Kidney epithelial cell (primary cell): ENCODE measurements around the gene ATXN7L1. TPM values are rescaled to one million over a fixed set of nuclear protein-coding genes. Genes with fewer than 3 reads are reported as not detected.
"Not testable (repeated sequence)": the region's sequence is repeated elsewhere in the genome, so short reads cannot be mapped to it uniquely, and the experiment has no call there.

Experiments used
- DNase-seq: peaks from one replicate; pipeline ENCODE4 v3.0.0-alpha.2; 2010; ENCODE audit warnings: low read depth
- H3K27me3 ChIP-seq: 2 replicates; pipeline ENCODE4 v1.6.0; 2011; ENCODE audit warnings: low read length; ENCODE audit not compliant: control insufficient read depth, insufficient read depth
- H3K36me3 ChIP-seq: 2 replicates; pipeline ENCODE4 v1.5.1; 2011; ENCODE audit warnings: low read length; ENCODE audit not compliant: control insufficient read depth, insufficient read depth
- H3K4me3 ChIP-seq: 2 replicates; pipeline ENCODE4 v1.5.1; 2011; ENCODE audit warnings: low read depth, mild to moderate bottlenecking, control low read depth, low read length
- CTCF ChIP-seq: IDR thresholded peaks from 2 replicates; pipeline ENCODE4 v1.5.1; 2011; ENCODE audit warnings: mild to moderate bottlenecking, moderate library complexity, low read length, control low read depth, inconsistent platforms; ENCODE audit not compliant: insufficient read depth, poor library complexity, severe bottlenecking
- total RNA-seq: library from RNA; depleted of rRNA; stranded (reverse); fragments of >200 nt; gene quantifications from 2 replicates; pipeline ENCODE4 v1.2.3, GENCODE V29; 2015

ATXN7L1 gene
- total RNA-seq, 1 donor from 2014 or later, result 2.4 TPM

DNA sequence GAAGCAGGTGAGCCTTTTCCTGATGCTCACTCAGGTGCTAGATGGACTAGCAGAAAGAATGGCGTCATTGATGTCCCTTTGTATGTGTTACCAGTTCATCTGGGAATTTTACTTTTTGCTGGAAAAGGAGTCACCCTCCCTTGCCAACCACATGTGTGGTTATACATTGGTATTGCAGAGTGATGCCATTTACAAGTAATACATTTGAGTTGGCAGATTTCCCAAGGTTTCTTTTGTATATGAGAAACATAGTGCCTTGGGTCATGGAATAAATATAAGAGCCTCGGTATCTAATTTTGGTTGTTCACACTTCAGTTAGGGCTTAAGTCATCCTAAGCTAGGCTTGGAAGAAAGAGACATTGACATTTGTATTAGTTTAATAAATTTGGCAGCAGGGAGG is 10.4 kb upstream of the ATXN7L1 start:
- H3K4me3 ChIP-seq, result no peak overlapping the region
- no peak for DNase-seq
- TF ChIP-seq CTCF, result no peak
- H3K36me3 ChIP-seq, result no peaks in the 10 kb centered on the region
- H3K27me3 ChIP-seq, result no peaks in the 10 kb centered on the region

DNA sequence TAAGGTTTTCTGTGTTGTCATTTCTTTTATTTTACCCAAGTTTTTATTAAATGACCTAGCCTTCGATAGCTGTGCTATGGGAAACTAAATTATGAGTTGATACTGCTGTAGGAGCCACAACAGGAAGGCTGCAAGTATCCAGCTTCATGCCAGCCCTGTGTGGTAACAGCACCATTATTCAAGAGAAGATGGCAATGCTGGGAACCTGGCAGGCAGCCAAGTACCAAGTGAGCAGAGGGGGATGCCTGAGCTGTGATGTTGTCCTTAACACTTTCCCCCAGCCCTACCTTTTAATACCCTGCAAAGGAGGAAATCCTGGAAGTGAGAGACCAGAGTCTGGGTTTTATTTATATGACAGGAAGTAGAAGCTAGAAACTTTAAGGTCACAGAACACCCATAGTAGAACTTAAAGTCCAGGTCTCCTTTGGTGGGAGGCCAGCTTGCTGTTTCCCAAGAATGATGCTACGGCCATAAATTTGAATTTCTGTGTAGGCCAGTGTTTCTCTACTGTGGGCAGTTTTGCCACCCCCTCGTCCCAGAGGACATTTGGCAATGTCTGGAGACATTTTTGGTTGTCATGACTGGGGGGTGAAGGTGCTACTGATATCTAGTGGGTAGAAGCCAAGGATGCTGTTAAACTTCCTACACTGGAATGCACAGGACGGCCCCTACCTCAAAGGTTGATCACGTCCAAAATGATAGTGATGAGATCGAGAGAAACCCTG is 9.2 kb upstream of the ATXN7L1 start:
- no peak for DNase-seq
- TF ChIP-seq CTCF, result no peak
- Histone ChIP-seq H3K36me3 (no peaks in the 10 kb centered on the region), H3K27me3 (no peaks in the 10 kb centered on the region), H3K4me3 (no peak overlapping the region)

- not testable (repeated sequence) for H3K36me3 ChIP-seq, DNase-seq, H3K4me3 ChIP-seq, H3K27me3 ChIP-seq
Measured at GRCh38 chr7:105883179-105883578, 6.8 kb upstream of the ATXN7L1 start.

GRCh38 chr7:105881439-105881838 is 5.0 kb upstream of the ATXN7L1 start:
- no peaks in the 10 kb centered on the region for H3K27me3 ChIP-seq
- no peak for DNase-seq
- no peak overlapping the region for H3K4me3 ChIP-seq
- no peak for TF ChIP-seq CTCF
- no peaks in the 10 kb centered on the region for H3K36me3 ChIP-seq

DNA sequence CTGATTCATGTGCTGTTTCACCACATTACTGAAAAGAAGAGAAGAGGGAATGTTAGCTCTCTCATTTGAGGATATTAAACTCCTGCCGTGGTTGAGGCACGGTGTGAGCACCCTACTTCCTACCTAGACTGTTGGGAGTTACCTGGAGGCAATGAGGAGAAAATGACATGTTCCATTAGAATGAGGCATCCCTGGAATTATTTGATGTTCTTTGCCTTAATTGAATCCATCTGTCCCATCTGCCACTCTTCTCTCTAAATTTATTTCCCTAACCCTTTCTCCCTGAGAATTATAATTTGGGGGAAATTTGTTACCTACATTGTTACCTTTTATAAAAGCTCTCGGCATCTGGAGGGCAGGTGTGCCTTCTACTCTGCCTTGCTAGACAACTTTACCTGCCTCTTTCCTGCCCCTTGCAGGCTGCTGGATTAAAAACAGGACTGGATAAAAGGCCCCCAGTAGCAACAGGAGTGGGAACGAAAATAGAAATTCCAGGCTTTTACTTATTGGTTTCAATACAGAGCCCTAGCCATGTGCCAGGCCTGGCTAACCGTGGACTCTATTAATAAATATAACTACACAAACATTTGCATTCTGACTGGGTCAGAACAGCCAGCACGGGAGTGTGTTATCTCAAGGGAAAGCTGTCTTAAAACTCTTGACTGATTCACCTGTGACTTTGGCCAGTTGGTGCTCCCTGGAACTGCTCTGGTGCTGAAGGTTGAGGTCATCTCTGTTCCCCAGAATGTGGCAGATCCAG is 4.4 kb upstream of the ATXN7L1 start:
- no peak for TF ChIP-seq CTCF
- Histone ChIP-seq H3K27me3 (no peaks in the 10 kb centered on the region), H3K36me3 (no peaks in the 10 kb centered on the region), H3K4me3 (no peak overlapping the region)
- no peak for DNase-seq

DNA sequence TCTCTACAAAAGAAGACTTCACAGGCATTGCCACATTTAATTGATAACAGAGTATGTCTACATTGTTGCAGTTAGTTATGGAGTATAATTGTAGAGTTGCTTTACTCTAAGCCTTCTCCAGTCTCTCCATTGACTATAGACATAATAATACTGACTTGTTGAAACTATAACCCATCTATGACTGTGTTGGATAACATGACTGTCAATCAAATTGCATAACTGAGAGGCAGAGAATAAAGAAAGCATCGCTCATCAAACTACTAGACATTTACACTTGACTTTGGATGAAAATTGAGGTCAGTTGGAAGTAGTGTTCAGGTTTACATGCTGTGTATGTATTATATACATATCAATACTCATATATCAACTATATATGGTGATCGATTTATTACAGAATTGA is 3.4 kb upstream of the ATXN7L1 start:
- Histone ChIP-seq H3K27me3 (no peaks in the 10 kb centered on the region), H3K4me3 (no peak overlapping the region), H3K36me3 (no peaks in the 10 kb centered on the region)
- DNase-seq, result no peak
- no peak for TF ChIP-seq CTCF
